Dedifferentiated amniotic fluid mesenchymal stem cell (primary cell): Measurements from ENCODE around the gene NBL1.

Experiments used
- DNase-seq: peaks from one replicate; pipeline ENCODE4 v3.0.0-alpha.2; 2016; ENCODE audit errors: extremely low spot score

The NBL1 gene

GRCh38 chr1:19646377-19647319 is 2.5 kb downstream of the NBL1 start:
- DNase-seq: no peak

GRCh38 chr1:19647643-19648042 is 3.5 kb downstream of the NBL1 start:
- DNase-seq: no peak

GRCh38 chr1:19648239-19648638 is 4.1 kb downstream of the NBL1 start:
- no peak for DNase-seq

GRCh38 chr1:19648689-19649088 is 4.6 kb downstream of the NBL1 start:
- DNase-seq: no peak

GRCh38 chr1:19650416-19651140 is 6.5 kb downstream of the NBL1 start:
- no peak for DNase-seq

GRCh38 chr1:19651141-19651737 is 7.1 kb downstream of the NBL1 start:
- DNase-seq: peak; percentile 31

GRCh38 chr1:19654386-19654785 is 10.3 kb downstream of the NBL1 start:
- no peak for DNase-seq

- DNase-seq: no peak
Observed at GRCh38 chr1:19654886-19655717, 11.0 kb downstream of the NBL1 start.

- DNase-seq: no peak
Observed at GRCh38 chr1:19655718-19656080, 11.6 kb downstream of the NBL1 start.

GRCh38 chr1:19656134-19656779 is 12.1 kb downstream of the NBL1 start:
- DNase-seq: no peak

- DNase-seq: no peak
Observed at GRCh38 chr1:19656780-19657466, 12.8 kb downstream of the NBL1 start.

GRCh38 chr1:19657511-19657910 is 13.4 kb downstream of the NBL1 start:
- DNase-seq: no peak

- DNase-seq: no peak
Observed at GRCh38 chr1:19658186-19658585, 14.1 kb downstream of the NBL1 start.

GRCh38 chr1:19661721-19662228 is 17.7 kb downstream of the NBL1 start:
- peak; percentile 46 for DNase-seq

- no peak for DNase-seq
Observed at GRCh38 chr1:19662313-19662712, 18.2 kb downstream of the NBL1 start.

- no peak for DNase-seq
Observed at GRCh38 chr1:19664453-19665185, 20.5 kb downstream of the NBL1 start, which contains the start of gene HTR6. TSS of gene HTR6 (plus strand) at chr1:19664875. CDS start at chr1:19665754, 879 bp downstream.

- DNase-seq: no peak
Observed at GRCh38 chr1:19665186-19665495, 21.0 kb downstream of the NBL1 start.

GRCh38 chr1:19665496-19666465 is 21.7 kb downstream of the NBL1 start:
- no peak for DNase-seq

- no peak for DNase-seq
Observed at GRCh38 chr1:19668888-19669287, 24.8 kb downstream of the NBL1 start.
